ENCODE results near the gene SRRM5.
A peak's percentile ranks its signal among the peaks of the same experiment; 100 is the strongest.
"Not testable (repeated sequence)": the region's sequence is repeated elsewhere in the genome, so short reads cannot be mapped to it uniquely, and the experiment has no call there.

SRRM5 gene

DNA sequence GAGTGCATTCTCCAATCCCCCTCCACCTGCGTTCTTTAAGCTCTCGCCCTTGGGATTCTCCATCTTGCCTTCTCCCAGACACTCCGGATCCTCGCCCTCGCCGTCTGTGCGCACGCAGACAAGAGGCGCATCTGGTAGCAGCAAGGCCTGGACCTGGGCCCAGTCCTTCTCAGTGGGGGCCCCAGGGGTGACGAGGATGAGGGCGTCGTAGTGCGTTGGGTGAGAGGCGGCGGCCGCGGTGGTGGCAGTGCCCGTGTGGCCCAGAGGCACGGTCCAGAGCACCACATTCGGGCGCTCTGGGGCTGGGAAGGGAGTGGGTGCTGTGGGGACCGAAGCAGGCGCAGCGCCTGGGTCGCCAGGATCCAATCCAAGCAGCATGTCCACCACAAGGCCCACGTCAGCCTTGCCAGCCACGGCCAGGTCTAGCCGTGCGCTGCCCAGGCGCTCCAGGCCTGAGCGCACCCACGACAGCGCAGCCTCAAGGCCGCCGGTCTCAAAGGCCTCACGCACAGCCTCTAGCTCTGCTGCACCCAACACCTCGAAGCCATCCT, 19.0 kb upstream of the SRRM5 start:
- no peak for DNase-seq

DNA sequence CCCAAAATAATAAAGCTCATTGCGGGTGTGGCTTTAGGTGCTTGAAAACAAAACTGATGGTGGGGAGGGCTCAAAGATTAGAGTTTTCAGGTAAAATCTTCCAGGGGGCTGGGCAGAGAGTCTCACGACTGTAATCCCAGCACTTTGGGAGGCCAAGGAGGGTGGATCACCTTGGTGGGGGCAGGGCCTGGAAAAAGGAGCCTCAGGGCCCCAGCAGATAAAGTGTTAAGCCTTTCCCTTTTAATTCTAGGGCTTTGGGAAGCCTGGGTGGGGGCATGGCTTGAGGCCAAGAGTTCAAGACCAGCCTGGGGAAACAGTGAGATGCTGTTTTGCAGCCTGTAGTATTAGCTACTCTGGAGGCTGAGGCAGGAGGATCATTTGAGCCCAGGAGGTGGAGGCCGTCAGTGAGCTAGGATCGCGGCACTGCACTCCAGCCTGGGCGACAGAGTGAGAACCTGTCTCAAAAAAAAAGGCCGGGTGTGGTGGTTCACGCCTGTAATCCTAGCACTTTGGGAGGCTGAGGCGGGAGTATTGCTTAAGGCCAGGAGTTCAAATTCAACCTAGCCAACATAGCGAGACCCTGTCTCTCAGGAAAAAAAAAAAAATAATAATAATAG, 17.7 kb upstream of the SRRM5 start:
- no peak for DNase-seq

DNA sequence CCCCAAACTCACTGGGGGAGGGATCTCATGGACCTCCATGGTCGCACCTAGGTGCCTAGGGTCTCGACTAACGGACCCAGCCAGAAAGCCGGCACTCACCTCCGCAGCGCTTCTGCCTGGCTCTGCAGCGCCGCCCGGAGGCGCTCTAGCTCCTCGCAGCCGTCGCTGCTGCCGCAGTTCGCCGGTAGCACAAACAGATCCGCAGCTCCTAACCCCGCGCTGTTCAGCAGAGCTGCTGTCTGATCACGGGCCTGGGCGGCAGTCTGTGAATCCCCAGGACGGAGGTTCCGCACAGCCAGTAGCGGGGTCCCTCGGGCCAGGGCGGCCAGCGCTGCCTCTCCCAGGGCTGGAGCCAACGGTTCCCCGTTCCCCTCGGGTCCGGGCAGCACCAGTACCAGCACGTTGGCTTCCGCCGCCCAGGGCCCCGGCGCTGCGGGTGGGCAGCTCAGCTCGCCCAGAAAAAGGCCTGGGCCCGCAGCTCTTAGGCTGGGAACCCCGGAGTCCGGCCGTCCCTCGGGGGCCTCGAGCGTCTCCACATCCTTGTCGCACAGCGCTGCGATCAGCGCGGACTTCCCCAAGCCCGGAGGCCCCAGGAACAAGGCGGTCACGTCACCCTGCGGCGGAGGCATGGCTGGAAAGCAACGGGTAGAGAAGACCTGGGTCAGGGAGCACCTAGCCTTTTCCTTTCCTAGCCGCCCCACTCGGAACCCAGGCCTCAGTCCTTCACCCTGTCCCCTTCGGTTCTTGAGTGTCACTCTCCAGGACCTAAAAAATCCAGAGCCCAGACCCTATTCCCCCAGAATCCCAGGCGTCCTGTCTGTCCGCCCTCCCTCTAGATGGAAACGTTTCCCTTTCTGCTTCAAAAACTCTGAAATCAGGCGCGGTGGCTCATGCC, 16.9 kb upstream of the SRRM5 start:
- peak; percentile 56 to 69 for DNase-seq

DNA sequence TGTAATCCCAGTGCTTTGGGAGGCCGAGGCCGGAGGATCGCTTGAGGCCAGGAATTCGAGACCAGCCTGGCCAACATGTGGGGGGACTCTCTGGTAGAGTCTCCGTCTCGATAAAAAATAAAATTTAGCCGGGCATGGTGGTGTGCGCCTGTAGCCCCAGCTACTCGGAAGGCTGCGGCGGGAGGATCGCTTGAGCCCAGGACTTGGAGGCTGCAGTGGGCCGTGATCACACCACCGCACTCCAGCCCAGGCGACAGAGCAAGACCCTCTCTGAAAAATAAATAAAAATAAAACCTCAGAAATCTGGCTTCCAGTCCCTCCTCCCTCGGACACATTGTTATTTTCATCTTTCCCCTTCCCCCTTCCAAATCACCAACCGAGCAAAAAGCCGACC, 16.3 kb upstream of the SRRM5 start:
- no peak for DNase-seq

DNA sequence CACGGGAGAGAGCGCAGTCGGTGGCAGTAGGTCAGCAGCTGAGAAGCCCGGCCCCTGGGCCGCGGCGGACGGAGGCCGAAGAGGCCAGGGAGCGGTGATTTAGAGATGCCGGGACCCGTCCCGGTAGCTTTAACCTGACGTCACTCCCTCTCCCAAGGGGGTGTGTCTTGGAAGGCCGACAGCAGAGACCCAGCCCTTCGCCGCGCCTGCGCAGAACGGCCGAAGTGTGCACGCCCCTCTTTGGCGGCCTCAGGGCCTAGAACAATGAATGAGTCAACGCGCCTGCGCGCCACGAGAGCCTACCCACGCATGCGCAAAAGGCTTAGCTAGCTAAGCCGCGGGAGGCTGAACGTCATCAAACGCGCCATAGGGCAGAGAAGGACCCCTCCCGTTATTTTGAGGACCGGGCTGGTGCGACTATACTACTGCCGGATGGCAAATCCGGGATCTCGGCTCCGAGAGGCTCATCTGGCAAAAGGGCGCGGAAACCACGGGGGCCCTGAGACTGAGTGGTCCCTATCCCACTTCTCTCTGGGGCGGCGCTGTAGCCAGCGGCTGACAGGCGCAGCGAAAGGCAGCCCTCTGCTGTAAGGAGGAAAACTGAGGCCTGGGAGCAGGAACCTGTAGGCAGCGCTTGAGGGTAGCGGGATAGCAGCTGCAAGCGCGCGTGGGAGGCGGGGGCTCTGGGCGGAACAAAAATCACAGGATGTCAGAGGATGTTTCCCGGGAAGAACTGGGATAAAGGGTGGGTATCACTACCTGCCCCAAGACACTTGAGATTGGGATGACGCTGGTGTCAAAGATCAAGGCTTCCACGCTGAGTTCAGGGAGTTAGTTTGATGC, 15.7 kb upstream of the SRRM5 start, which contains the start of the genes IRGQ and ZNF576:
Gene IRGQ (minus strand): TSS at position 136 of the 843 bp plus-strand sequence. CDS start 796 bp downstream, outside the sequence.
Gene ZNF576 (plus strand): TSS at position 597 of the 843 bp plus-strand sequence. CDS start 514 bp downstream, outside the sequence.
- DNase-seq, result peak; percentile 100

DNA sequence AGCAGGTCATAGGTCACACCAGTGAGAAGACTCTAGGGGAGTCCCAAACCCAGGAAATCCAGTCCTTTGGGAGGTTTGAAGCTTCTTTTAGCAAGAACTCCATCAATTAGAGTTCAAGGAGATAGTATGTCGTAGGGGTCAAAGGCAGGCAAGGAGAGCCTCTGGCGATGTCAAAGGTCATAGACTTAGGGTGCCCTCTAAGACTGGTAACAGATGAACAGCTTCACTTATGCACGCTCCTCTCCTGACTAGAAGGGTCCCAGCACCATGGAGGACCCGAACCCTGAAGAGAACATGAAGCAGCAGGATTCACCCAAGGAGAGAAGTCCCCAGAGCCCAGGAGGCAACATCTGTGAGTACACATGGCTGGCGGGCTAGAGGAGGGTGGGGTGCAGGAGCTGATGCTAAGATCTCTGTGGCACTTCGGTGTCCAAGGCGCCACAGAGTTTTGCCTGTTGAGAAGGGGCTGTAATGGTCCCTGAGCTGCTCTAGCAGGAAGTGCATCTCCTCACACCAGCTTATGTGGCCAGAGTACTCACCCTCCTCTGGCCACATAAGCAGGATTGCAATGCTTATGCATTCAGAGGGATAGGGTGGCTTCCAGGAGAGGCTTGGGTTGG, 14.9 kb upstream of the SRRM5 start:
- DNase-seq, result peak in 1 of 2 donors; percentile 17

DNA sequence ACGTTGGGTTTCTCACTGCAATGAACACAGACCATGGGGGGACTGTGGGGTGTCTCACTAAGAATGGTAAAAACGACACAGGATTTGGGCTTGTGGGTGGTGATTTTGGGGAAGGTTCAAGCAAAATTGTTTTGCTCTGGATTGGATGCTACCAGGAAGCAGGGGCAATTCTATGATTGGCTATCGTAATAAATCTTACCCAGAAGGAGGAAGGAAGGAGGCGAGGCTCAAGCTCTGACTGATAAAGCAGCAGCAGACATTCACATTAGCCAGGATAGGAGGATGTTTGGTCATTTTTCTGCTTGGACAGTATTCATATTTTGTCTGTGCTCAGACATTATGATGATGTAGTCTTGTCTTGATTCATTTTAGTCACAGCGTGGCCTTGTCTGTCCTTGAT, 14.0 kb upstream of the SRRM5 start:
- peak; percentile 54 to 57 for DNase-seq

DNA sequence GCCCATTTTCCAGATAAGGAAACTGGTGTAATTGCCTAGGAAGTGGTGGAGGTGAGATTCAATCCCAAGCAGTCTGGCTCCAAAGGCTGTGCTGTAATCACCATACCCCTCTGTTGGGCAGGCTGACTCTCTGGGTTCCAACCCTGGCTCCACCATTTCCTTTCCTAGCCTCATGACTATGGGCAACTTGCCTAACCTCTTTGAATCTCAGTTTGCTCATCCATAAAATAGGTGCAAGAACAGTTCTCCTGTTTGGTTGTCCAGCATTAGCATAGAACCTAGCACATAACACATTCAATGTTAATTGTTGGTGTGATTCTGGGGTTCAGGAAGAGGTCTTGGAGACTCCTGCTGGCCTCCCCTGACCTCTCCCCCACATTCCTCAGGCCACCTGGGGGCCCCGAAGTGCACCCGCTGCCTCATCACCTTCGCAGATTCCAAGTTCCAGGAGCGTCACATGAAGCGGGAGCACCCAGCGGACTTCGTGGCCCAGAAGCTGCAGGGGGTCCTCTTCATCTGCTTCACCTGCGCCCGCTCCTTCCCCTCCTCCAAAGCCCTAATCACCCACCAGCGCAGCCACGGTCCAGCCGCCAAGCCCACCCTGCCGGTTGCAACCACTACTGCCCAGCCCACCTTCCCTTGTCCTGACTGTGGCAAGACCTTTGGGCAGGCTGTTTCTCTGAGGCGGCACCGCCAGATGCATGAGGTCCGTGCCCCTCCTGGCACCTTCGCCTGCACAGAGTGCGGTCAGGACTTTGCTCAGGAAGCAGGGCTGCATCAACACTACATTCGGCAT, 13.2 kb upstream of the SRRM5 start:
- DNase-seq, result no peak

DNA sequence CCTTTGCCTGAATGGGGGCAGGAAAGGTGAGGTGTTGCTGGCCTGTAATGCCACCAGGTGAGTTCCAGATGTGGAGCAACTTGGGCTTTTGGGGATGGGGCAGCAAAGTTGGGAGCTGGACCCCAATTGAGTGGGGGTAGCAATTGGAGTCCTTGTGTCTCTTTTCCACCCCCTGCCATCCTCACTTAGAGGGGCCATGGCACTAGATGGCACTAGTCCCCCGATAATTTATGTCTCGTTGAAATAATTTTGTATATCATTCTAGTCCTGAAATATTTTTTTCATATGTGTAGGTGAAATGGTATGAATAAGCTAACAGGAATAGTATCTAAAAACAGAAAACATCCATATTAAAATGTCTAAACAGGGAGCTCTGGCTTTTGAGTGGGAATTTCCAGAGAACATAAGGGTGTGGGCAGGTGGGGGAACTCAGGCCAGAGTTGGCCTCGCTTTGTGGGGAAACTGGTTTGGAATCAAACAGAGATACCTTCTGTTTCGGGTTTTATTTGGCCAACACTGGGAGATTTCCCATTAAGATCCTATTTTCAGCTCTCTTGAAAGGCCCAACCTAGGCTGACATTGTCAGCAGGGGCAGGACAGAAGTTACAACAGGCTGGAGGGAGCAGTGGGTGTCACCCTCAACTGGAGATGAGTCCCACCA, 12.1 kb upstream of the SRRM5 start:
- DNase-seq, result no peak

DNA sequence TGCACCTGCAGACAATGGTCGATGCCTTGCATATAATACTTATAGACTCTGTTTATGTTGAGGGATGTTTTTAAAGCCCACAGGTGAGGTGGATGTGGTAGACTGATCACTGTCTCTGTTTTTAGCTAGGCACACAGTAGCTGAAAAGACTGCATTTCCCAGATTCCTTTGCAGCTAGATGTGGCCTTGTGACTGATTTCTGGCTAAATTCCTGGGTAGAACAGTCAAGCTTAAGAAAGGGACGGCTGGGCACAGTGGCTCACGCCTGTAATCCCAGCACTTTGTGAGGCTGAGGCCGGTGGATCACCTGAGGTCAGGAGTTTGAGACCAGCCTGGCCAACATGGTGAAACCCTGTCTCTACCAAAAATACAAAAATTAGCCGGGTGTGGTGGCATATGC, 11.6 kb upstream of the SRRM5 start:
- not testable (repeated sequence) for DNase-seq

DNA sequence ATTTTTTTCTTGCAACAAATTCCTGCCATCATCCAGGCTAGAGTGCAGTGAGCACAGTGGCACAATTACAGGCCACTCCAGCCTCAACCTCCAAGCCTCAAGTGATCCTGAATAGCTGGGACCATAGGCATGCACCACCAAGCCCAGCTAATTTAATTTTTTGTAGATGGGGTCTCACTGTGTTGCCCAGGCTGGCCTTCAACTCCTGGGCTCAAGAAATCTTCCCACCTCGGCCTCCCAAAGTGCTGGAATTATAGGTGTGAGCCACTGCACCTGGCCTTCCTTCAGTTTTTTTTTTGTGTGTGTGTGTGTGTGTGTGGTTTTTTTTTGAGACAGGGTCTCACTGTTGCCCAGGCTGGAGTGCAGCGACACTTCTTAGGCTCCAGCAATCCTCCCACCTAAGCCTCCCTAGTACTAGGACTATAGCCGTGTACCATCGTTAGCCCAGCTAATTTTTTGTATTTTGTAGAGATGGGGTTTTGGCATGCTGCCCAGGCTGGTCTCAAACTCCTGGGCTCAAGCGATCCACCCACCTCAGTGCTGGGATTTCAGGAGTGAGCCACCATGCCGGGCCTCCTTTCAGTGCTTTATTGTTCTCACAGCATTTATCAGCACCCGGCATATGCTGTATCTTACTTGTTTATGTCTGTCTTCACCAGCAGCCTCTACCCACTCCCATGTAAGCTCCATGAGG, 5.9 kb upstream of the SRRM5 start:
- no peak for DNase-seq

DNA sequence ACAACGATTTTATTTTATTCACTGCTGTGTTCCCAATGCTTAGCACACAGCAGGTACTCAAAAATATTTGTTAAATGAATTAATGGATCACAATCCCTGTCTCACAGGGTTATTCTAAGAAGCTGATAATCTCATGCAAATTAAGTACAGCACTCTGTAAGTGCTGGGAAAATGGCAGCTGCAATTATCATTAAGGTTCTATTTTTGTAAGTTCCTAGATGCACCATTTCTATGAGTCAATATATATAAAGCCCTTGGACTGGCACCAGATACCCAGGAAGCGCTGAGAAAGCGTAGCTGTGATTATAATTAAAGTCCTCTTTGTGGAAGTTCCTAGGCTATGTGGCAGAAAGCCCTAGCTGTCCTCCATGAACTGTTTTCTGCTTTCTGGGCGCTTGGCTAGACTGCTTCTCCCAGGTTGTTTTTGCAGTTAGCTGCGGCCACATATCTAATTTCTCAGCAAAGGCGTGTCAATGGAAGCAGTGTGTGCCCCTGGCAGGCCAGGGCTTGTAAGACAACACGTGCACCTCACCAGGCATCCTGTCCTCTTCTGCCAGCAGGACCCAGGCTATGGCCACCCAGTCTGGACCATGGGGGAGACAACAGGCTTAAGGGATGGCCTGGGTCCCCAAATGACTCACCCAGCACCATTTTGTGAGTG, 5.2 kb upstream of the SRRM5 start:
- DNase-seq, result no peak

DNA sequence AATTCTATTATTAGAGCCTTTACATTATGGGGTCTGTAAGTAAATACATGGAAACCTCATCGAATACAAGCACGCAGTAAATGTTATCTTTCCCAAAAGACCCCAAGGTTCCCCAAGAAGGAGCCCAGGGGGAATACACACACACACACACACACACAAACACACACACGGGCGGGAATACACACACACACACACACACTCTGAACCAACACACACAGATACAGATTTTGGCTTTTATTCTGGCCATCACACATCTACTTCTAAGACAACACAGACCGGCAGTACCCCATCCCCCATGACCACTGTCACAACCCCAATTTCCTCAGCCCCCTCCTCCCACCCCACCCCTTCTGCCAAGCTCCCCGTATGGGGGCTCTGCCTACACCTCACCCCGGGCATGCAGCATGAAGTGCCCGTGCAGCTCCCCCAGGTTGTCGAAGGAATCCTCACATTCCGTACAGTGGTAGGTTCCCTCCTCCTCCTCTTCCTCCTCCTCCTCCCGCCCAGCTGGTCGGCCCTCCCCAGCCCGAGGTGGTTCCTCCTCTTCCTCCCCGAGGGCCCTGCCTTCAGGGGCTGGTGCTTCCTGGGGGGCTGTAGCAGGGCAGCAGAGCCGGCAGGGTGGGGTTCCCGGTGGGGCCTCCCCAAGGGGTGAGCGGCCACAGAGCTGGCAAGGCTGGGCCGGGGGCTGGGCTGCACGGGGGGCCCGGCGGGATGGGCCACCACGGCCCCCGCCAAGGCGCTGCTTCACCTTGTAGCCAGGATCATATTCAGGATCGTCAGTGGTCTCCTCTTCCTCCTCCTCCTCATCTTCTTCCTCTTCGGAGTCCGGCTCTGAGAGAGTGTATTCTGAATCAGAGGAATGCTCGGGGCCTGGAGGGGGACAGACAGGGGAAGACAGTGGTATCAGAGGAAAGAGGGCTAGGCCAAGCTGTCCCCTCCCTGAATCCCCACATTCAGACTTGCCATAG, 4.4 kb upstream of the SRRM5 start:
- DNase-seq, result no peak

DNA sequence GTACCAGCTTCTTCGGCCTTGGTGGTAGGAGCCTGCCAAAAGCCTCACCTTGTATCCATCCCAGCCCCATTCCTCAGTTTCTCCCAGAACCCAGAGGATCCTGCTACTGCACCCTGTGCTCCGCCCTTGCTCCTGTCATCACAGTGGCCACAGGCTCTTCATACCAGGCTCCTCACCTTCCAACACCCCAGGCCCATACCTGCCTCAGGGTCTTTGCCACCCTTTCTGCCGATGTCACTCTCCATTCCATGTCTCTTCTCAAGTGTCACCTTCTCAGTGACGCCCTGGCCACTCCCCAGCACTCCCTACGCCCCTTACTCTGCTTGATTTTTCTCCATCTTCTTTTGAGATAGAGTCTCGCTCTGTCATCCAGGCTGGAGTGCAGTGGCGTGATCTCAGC, 2.0 kb upstream of the SRRM5 start:
- no peak for DNase-seq

DNA sequence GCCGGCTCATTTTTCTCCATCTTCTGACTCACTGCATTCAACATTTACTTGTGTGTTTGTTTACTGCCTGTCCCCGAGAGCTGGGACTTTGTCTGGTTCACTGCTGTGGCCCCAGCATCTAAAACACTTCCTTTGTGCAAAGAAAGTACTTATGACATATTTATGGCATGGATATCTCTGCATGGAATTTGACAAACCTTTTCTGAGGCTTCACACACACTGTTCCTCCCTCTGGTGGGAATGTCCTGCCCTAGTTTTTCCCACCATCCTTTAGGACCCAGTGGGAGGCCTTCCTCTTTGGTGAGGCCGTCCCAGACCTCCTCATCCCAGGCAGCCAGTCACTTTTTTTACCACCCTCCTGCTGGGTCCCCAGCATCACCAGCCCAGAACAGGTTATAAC, 1.4 kb upstream of the SRRM5 start:
- DNase-seq, result no peak

DNA sequence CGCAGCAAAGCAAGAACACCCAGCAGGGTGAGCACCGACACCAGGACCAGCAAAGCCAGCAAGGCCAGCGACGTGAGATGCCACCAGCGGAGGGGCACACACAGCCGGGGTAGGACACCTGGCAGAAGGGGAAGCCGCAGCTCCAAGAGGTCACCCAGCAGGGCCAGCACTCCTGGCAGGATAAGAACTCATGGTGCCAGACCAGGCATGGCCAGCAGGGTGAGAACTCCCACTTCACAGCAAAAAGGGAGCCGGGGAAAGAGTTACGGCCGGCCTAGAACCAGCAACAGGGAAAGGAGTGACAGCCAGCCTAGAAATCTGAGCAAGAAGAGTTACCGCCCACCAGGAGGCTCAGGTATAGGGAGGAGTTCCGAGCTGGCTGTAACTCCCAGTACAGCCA, 486 bp downstream of the SRRM5 start:
- DNase-seq, result no peak

DNA sequence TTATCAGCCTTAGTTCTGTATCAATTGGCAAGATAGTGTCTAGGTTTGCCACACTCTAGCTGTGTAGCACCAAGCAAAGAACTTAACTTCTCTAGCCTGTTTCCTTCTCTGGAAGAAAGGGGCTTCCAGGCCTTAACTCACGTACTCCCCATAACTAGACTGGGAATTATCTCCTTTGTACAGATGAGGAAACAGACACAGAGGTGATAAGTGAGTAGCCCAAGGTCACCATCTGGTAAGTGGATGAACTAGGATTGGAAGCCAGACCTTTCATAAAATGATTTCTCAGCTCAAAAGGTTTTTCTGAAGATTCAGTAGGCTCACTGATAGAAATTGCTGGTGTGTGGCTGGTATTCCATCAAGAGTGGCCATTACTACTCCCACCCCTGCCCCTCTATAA, 4.4 kb downstream of the SRRM5 start:
- DNase-seq, result no peak

DNA sequence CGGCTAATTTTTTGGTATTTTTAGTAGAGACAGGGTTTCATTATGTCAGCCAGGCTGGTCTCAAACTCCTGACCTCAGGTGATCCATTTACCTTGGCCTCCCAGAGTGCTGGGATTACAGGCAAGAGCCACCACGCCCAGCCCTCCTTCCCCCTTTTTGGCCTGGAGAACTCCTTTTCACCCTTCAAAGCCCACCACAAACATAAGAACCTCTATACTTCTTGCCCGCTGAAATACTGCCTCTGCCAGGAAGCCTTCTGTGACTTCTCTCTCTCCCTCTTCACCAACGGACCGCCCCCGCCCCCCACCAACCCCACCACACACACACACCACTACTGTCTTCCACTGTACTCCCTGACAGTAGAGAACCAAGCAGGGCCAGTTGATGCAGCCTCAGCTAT, 5.1 kb downstream of the SRRM5 start:
- no peak for DNase-seq

DNA sequence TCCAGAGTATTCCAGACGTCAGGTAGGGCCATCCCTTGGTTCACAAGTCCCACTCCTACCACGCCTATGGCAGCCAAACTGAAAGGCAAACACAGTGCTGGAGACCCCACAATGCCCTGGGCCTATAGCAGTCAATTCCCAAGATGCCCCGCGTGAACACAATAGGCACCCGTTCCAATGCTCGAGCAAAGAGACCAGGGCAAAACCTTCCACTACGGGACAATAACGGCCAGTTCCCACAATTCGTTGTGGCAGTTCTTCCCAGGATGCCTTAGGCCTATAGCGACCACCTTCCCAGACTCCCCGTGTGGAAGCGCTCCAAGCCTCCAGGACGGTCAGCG, 7.0 kb downstream of the SRRM5 start:
- peak in 1 of 2 donors; percentile 30 for DNase-seq
